BJ (cell line): ENCODE data around the gene CYP46A1. TPM values are rescaled to one million over a fixed set of nuclear protein-coding genes. Genes with fewer than 3 reads are reported as not detected.
A peak's percentile ranks its signal among the peaks of the same experiment; 100 is the strongest.

Source experiments
- CTCF ChIA-PET: fragments of 350-600 bp; formaldehyde crosslinking; extraction: SDS; loops from one replicate; lab custom pipeline; 2021; ENCODE audit warnings: antibody characterized with exemption, inconsistent platforms; lab: Yijun Ruan, JAX
- POLR2A ChIA-PET: fragments of 300-600 bp; sonication (Branson Sonifier 250); formaldehyde crosslinking; extraction: SDS; loops from one replicate; lab custom pipeline; 2021; ENCODE audit warnings: antibody characterized with exemption; lab: Charles Lee
- DNase-seq: peaks from one replicate; pipeline ENCODE4 v3.0.0-alpha.2; 2011; ENCODE audit warnings: low read depth
- H3K27me3 ChIP-seq: 2 replicates; pipeline ENCODE4 v1.6.0; 2011; ENCODE audit warnings: low read length; ENCODE audit not compliant: control insufficient read depth, insufficient read depth
- H3K36me3 ChIP-seq: 2 replicates; pipeline ENCODE4 v1.5.1; 2011; ENCODE audit warnings: low read length; ENCODE audit not compliant: control insufficient read depth, insufficient read depth
- H3K4me3 ChIP-seq: 2 replicates; pipeline ENCODE4 v1.5.1; 2011; ENCODE audit warnings: low read depth, mild to moderate bottlenecking, control low read depth, low read length
- CTCF ChIP-seq: IDR thresholded peaks from 2 replicates; pipeline ENCODE4 v1.5.1; 2011; ENCODE audit warnings: low read depth, mild to moderate bottlenecking, control low read depth, inconsistent platforms, low read length, moderate library complexity; ENCODE audit not compliant: insufficient read depth
- polyA plus RNA-seq: library from polyadenylated mRNA; depleted of rRNA; stranded (reverse); fragments of >200 nt; gene quantifications from 2 replicates; pipeline ENCODE4 v1.2.3, GENCODE V29; 2011

Gene CYP46A1
- polyA plus RNA-seq, 1 experiment, result 0.06 TPM

GRCh38 chr14:99754141-99755067, 70.3 kb downstream of the CYP46A1 start:
- DNase-seq, result no peak
- ChIA-PET POLR2A (interaction anchor here (0.6 kb wide), 1 partner anchor 18 kb away, joined by 15 read pairs; no protein-coding TSS in a partner anchor), CTCF (interaction anchor here (0.6 to 1.9 kb wide), 5 partner anchors 22 to 439 kb away, joined by 3 to 7 read pairs (median 4); no protein-coding TSS in a partner anchor)
- Histone ChIP-seq H3K27me3 (no peaks in the 10 kb centered on the region), H3K4me3 (no peak overlapping the region), H3K36me3 (no peaks in the 10 kb centered on the region)
- no peak for TF ChIP-seq CTCF

- no peaks in the 10 kb centered on the region for H3K27me3 ChIP-seq
- no peak for TF ChIP-seq CTCF
- ChIA-PET POLR2A (interaction anchor here (0.6 kb wide), 1 partner anchor 18 kb away, joined by 15 read pairs; no protein-coding TSS in a partner anchor), CTCF (interaction anchor here (0.9 to 1.9 kb wide), 3 partner anchors 25 to 145 kb away, joined by 3 to 7 read pairs (median 4); partner anchors contain the start of gene EML1)
- no peaks in the 10 kb centered on the region for H3K36me3 ChIP-seq
- DNase-seq, result no peak
- no peak overlapping the region for H3K4me3 ChIP-seq
These were observed 70.9 kb downstream of the CYP46A1 start for GRCh38 chr14:99755068-99755405.

GRCh38 chr14:99755629-99756603, 71.8 kb downstream of the CYP46A1 start:
- ChIA-PET POLR2A (no interaction called here), CTCF (interaction anchor here (0.9 kb wide), 1 partner anchor 37 kb away, joined by 4 read pairs; the partner anchor contains the start of gene EML1)
- H3K27me3 ChIP-seq, result no peaks in the 10 kb centered on the region
- H3K4me3 ChIP-seq, result no peak overlapping the region
- TF ChIP-seq CTCF, result no peak
- peak; percentile 77 for DNase-seq
- H3K36me3 ChIP-seq, result no peaks in the 10 kb centered on the region

- no peaks in the 10 kb centered on the region for H3K36me3 ChIP-seq
- ChIA-PET POLR2A (no interaction called here), CTCF (no interaction called here)
- no peak for TF ChIP-seq CTCF
- no peak overlapping the region for H3K4me3 ChIP-seq
- no peaks in the 10 kb centered on the region for H3K27me3 ChIP-seq
- DNase-seq, result no peak
These were observed 72.7 kb downstream of the CYP46A1 start for GRCh38 chr14:99756796-99757195.
